ENCODE data around the gene B3GNT4. TPM values are rescaled to one million over a fixed set of nuclear protein-coding genes. Genes with fewer than 3 reads are reported as not detected.

The B3GNT4 gene
- total and polyA plus RNA-seq, 2 of the 8 experiments (the other 6 are each of a cell fraction or from before 2014, with no cell fraction given), result 1.1 to 1.4 TPM

- Histone ChIP-seq H3K23ac (ENCODE audit: insufficient read length) (no peak overlapping the region), H3K23me2 (ENCODE audit: low read depth, low read length) (peaks cover 9% of the 10 kb centered on the region; the same call in 1 of the 2 replicates), H4K8ac (ENCODE audit: extremely low read depth, insufficient read depth, low read length) (no peak overlapping the region), H2BK12ac (ENCODE audit: low read depth, low read length) (no peak overlapping the region), H3K4me3 (ENCODE audit: extremely low read depth in 1 of 4, insufficient read depth in 2 of 4, low read depth in 3 of 4, low read length in 4 of 4) (no peak overlapping the region), H3K79me2 (ENCODE audit: control insufficient read depth in 1 of 2, insufficient read depth in 2 of 2, low read length in 2 of 2) (no peaks in the 10 kb centered on the region), H2BK120ac (replicated peaks; ENCODE audit: low read depth, low read length) (no peak overlapping the region), H3K9me3 (ENCODE audit: insufficient read depth in 2 of 2, low read depth in 1 of 2, low read length in 1 of 2) (no peaks in the 10 kb centered on the region), H3K4ac (replicated peaks; ENCODE audit: insufficient read length, low read depth, low read length) (no peak overlapping the region), H2BK5ac (ENCODE audit: low read depth, low read length) (no peak overlapping the region), H3K27me3 (replicated peaks in 1 of 4; ENCODE audit: control insufficient read depth in 3 of 4, extremely low read depth in 1 of 4, insufficient read depth in 3 of 4, low read length in 3 of 4) (peaks cover 9 to 30% (median 22%) of the 10 kb centered on the region in 4 experiments; a peak in 6 of 7 replicates), H2AK5ac (ENCODE audit: low read depth, low read length) (no peak overlapping the region), H3K79me1 (ENCODE audit: low read depth, low read length) (no peaks in the 10 kb centered on the region), H2BK20ac (ENCODE audit: low read length) (no peak overlapping the region), H4K20me1 (replicated peaks in 1 of 2; ENCODE audit: control insufficient read depth in 1 of 2, insufficient read depth in 2 of 2, low read length in 2 of 2) (peaks cover 12 to 19% of the 10 kb centered on the region in 2 experiments), H3K36me3 (ENCODE audit: control insufficient read depth in 2 of 4, insufficient read depth in 4 of 4, low read length in 3 of 4) (peaks cover 12 to 61% (median 36%) of the 10 kb centered on the region in 4 experiments), H2AFZ (ENCODE audit: low read length) (no peak overlapping the region), H3K14ac (ENCODE audit: insufficient read length) (no peak overlapping the region), H3K56ac (replicated peaks; ENCODE audit: insufficient read length, low read depth, low read length) (no peak overlapping the region), H3K4me2 (ENCODE audit: insufficient read depth in 1 of 2, low read depth in 2 of 2, low read length in 2 of 2) (no peak overlapping the region), H4K5ac (ENCODE audit: insufficient read length, low read depth, low read length) (no peak overlapping the region), H3K27ac (ENCODE audit: low read depth, low read length) (no peak overlapping the region), H3K4me1 (replicated peaks in 1 of 4; ENCODE audit: control insufficient read depth in 3 of 4, insufficient read depth in 4 of 4, low read length in 3 of 4) (peaks cover 0 to 10% (median 3%) of the 10 kb centered on the region in 4 experiments; a peak in 5 of 7 replicates), H3K18ac (ENCODE audit: extremely low read depth, low read length) (no peak overlapping the region), H2BK15ac (ENCODE audit: low read length) (no peak overlapping the region), H3K9ac (replicated peaks in 1 of 4; ENCODE audit: extremely low read depth in 1 of 4, low read depth in 3 of 4, low read length in 3 of 4) (no peak overlapping the region), H4K91ac (replicated peaks; ENCODE audit: insufficient read length, low read length) (no peak overlapping the region)
- no peak for TF ChIP-seq HDAC2 (IDR thresholded peaks at IDR 0.05; ENCODE audit: borderline replicate concordance in 1 of 2, low read depth in 2 of 2, low read length in 2 of 2)
- peak; percentile 69 for TF ChIP-seq POLR2AphosphoS5 (IDR thresholded peaks at IDR 0.05; ENCODE audit: low read depth, low read length)
- ChIA-PET CTCF (ENCODE audit: partially characterized antibody) (interaction anchor here (0.6 to 4.1 kb wide), 4 partner anchors 8 to 147 kb away, joined by 3 to 15 read pairs (median 6); no protein-coding TSS in a partner anchor), POLR2A (ENCODE audit: partially characterized antibody) (interaction anchor here (17.6 kb wide), 1 partner anchor 12 kb away, joined by 230 read pairs; the partner anchor contains the start of gene DIABLO)
- FAIRE-seq (no peak), DNase-seq (ENCODE audit: low read depth in 1 of 2, low spot score in 2 of 2) (no peak)
- 97% methylated on average over 18 of the region's 18 CpGs; no CpG with 5 or more reads in 1 of the 2 experiments for WGBS, 2 experiments (ENCODE audit: extremely low coverage in 1 of 2, insufficient coverage in 1 of 2, insufficient read length in 1 of 2, insufficient replicate concordance in 2 of 2, low coverage in 1 of 2, low lambda C conversion rate in 2 of 2, missing lambda C conversion rate in 1 of 2)
Measured at GRCh38 chr12:122208073-122208820, 4.7 kb downstream of the B3GNT4 start.

All from H1 (cell line).